ENCODE measurements around the gene CDYL.

Gene CDYL

DNA sequence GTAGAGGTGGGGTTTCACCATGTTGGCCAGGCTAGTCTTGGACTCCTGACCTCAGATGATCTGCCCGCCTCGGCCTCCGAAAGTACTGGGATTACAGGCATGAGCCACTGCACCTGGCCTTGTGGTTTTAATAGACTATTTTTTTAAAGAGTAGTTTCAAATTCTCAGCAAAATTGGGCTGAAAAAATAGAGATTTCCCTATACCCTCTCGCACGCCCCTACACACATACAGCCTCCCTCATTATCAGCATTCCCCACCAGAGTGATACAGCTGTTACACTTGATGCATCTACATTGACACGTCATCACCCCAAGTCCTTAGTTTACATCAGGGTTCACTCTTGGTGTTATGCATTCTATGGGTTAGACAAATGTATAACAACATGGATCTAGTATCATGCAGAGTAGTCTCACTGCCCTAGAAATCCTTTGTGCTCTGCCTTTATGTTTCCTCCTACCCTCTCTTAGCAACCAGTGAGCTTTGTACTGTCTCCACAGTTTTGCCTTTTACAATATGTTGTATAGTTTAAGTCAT is 103.6 kb downstream of the CDYL start:
- no peak for DNase-seq (ENCODE audit: low read depth)
- TF ChIP-seq, protein P1, sequence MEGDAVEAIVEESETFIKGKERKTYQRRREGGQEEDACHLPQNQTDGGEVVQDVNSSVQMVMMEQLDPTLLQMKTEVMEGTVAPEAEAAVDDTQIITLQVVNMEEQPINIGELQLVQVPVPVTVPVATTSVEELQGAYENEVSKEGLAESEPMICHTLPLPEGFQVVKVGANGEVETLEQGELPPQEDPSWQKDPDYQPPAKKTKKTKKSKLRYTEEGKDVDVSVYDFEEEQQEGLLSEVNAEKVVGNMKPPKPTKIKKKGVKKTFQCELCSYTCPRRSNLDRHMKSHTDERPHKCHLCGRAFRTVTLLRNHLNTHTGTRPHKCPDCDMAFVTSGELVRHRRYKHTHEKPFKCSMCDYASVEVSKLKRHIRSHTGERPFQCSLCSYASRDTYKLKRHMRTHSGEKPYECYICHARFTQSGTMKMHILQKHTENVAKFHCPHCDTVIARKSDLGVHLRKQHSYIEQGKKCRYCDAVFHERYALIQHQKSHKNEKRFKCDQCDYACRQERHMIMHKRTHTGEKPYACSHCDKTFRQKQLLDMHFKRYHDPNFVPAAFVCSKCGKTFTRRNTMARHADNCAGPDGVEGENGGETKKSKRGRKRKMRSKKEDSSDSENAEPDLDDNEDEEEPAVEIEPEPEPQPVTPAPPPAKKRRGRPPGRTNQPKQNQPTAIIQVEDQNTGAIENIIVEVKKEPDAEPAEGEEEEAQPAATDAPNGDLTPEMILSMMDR (IDR thresholded peaks at IDR 0.05; ENCODE audit: control insufficient read depth, insufficient read depth, low read depth, low read length, missing control alignments), result no peak
- H3K4me3 ChIP-seq (ENCODE audit: control insufficient read depth, low read depth, low read length), result no peak overlapping the region

GRCh38 chr6:4880363-4880762 is 104.2 kb downstream of the CDYL start:
- DNase-seq (ENCODE audit: low read depth), result no peak
- TF ChIP-seq, protein P1 (IDR thresholded peaks at IDR 0.05; ENCODE audit: control insufficient read depth, insufficient read depth, low read depth, low read length, missing control alignments), result no peak
- H3K4me3 ChIP-seq (ENCODE audit: control insufficient read depth, low read depth, low read length), result no peak overlapping the region

DNA sequence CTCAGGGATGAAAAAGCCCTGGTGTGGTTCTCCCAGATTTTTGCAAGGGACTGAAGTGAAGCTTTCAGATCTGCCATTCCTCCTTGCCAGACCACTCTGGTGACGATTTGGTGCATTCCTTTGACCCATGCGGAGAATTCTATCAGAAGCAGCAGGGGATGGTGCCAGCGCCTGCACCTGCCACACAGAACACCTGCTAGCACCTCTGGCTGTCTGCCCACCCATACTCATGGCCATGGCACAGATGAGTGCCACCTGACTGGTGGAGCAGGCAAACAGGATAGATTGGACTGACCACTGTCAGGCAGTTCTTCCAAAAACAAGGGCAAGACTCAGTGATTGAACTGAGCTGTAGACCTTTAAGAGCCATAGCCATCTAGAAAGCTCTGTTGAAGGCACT is 107.1 kb downstream of the CDYL start:
- H3K4me3 ChIP-seq (ENCODE audit: control insufficient read depth, low read depth, low read length), result no peak overlapping the region
- TF ChIP-seq, protein P1 (IDR thresholded peaks at IDR 0.05; ENCODE audit: control insufficient read depth, insufficient read depth, low read depth, low read length, missing control alignments), result no peak
- DNase-seq (ENCODE audit: low read depth), result no peak

GRCh38 chr6:4884646-4885340 is 108.6 kb downstream of the CDYL start:
- H3K4me3 ChIP-seq (ENCODE audit: control insufficient read depth, low read depth, low read length), result no peak overlapping the region

DNA sequence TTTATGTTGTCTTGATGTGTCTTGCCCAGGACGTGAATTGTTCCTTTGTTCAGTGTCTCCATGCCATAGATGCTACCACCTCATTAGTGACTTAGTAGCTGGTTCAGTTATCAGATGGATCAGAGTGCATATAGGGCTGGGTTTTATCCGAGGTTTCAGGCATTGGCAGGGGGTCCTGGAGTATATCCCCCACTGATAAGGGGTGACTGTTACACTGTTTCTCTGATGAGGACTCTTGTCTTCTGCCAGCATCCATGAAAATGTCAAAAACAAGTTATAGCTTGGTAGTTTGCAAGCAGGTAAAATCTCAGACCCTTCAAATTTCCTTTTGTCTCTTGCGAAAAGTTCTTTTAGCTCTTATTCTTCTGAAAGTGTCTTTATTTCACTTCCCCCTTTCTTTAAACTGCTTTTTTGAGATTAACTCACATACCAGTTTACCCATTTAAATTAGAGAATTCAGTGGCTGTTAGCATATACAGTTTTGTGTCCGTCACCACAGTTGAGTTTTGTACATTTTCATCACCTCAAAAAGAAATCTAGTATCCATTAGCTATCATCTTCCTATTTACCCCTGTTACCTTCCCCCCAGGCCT is 109.2 kb downstream of the CDYL start:
- H3K4me3 ChIP-seq (ENCODE audit: control insufficient read depth, low read depth, low read length), result no peak overlapping the region
- TF ChIP-seq, protein P1 (IDR thresholded peaks at IDR 0.05; ENCODE audit: control insufficient read depth, insufficient read depth, low read depth, low read length, missing control alignments), result no peak
- no peak for DNase-seq (ENCODE audit: low read depth)

More at GRCh38 chr6:4884646-4885340, 108.6 kb downstream of the CDYL start:
- no peak for DNase-seq (ENCODE audit: low read depth)
- TF ChIP-seq, protein P1 (IDR thresholded peaks at IDR 0.05; ENCODE audit: control insufficient read depth, insufficient read depth, low read depth, low read length, missing control alignments), result no peak

DNA sequence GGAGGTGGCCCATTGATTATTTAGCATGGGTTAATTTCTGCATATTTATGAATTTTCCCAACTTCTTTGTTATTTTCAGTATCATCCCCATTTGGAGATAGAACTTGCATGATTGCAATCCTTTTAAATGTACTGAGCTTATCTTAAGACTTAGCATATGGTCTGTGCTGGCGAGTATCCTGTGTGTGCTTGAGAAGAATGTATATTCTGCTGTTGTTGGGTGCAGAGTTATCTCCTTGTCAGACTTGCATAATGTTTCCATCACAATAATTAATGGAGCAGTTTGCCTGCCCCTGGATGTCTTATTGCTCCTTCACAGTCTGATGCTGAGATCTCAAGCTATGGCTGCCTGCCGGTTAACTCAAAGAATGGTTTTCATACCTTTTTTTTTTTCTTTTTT is 112.6 kb downstream of the CDYL start:
- TF ChIP-seq, protein P1 (IDR thresholded peaks at IDR 0.05; ENCODE audit: control insufficient read depth, insufficient read depth, low read depth, low read length, missing control alignments), result no peak
- DNase-seq (ENCODE audit: low read depth), result no peak
- no peak overlapping the region for H3K4me3 ChIP-seq (ENCODE audit: control insufficient read depth, low read depth, low read length)
